ENCODE results near the gene COL2A1.

COL2A1 gene

DNA sequence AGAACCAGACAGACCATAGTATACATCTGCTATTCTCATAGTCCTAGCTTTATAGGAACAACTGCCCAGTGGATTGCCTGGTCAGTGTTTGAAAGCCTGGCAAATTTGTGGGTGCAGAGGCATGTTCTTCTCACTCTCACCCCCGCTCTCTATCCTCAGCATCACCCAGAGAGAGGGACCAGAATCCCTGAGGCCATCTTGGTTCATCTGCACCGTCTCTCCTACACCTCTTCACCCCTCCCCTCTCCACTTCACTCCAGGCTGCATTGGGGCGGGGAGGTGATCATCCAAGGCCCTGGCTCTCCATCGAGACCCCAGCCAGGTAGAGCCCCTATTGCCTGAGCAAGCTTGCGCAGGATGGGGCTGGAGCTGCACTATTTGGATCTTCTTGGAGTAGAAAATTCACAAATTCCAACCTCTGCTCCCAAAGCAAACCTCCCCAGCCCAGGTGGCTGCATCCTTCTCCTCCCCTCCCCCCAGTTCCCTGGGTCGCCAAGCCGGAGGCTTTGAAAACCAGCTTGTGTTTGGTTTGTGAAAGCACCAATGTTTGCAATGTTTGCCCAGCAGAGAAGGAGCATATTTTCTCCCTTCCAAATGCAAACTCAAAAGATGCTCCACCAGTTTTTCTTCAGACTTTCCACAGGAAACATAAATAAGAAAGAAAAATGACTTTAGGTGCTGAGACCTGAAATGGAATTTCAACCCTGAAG, 18.6 kb upstream of the COL2A1 start:
- peaks cover 13% of the 10 kb centered on the region for H3K27me3 ChIP-seq
- H3K9me3 ChIP-seq, result no peaks in the 10 kb centered on the region
- H3K4me1 ChIP-seq, result no peaks in the 10 kb centered on the region
- no peak overlapping the region for H3K4me3 ChIP-seq (ENCODE audit: low read depth, low read length)
- H3K36me3 ChIP-seq, result no peaks in the 10 kb centered on the region
- no peak for DNase-seq
- TF ChIP-seq, protein P1, sequence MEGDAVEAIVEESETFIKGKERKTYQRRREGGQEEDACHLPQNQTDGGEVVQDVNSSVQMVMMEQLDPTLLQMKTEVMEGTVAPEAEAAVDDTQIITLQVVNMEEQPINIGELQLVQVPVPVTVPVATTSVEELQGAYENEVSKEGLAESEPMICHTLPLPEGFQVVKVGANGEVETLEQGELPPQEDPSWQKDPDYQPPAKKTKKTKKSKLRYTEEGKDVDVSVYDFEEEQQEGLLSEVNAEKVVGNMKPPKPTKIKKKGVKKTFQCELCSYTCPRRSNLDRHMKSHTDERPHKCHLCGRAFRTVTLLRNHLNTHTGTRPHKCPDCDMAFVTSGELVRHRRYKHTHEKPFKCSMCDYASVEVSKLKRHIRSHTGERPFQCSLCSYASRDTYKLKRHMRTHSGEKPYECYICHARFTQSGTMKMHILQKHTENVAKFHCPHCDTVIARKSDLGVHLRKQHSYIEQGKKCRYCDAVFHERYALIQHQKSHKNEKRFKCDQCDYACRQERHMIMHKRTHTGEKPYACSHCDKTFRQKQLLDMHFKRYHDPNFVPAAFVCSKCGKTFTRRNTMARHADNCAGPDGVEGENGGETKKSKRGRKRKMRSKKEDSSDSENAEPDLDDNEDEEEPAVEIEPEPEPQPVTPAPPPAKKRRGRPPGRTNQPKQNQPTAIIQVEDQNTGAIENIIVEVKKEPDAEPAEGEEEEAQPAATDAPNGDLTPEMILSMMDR (IDR thresholded peaks at IDR 0.05; ENCODE audit: low read depth, low read length), result no peak

DNA sequence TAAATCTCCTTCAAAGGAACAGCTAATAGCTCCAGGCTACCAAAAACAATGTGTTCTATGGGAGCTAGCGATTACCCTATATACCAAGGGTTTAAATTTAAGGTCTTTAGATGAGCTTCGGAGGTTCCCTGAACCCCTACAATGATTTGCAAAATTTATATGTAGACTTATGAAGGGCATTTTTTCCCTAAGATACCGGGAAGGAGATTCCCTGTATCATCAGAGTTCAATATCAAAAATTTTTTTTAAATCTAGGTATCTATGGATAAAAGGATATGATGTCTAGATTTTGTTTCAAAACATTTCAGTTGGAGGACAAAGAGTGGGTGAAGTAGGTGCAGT, 17.9 kb upstream of the COL2A1 start:
- Histone ChIP-seq H3K9me3 (no peaks in the 10 kb centered on the region), H3K27me3 (peaks cover 13% of the 10 kb centered on the region), H3K4me3 (ENCODE audit: low read depth, low read length) (no peak overlapping the region), H3K36me3 (no peaks in the 10 kb centered on the region), H3K4me1 (no peaks in the 10 kb centered on the region)
- DNase-seq, result no peak
- TF ChIP-seq, protein P1 (IDR thresholded peaks at IDR 0.05; ENCODE audit: low read depth, low read length), result no peak

DNA sequence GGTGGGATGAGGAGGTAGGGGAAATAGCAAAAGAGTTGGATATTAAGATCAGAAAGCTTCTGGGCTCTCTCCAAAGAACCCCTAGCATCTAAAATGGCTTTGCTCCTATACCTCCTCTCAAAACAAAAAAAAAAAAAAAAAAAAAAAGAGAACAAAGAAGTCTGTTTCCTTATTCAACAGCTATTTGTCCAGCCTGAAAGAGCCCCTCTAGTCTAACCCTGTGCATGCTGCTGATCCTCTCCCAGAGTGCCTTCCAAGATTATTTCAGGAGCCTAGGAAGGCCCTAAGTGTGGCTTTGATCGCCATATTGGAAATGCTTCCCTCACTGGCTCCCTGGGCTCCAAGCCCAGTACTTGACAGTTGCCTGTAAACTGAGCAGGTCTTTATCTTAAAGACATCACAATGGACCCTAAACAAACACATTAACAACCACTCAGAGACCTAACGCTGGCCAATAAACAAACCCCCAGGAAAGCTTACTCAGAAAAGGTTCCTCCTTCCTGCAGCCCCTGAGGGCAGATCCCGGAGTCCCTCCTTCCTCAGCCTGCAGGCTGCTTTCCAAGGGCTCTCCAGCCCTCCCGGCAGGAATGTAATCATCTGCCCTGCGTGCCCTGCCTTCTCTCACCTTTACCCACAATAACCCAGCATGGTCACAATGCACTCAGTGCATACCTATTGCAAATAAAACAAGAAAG, 17.4 kb upstream of the COL2A1 start:
- H3K4me3 ChIP-seq (ENCODE audit: low read depth, low read length), result no peak overlapping the region
- DNase-seq, result no peak
- H3K27me3 ChIP-seq, result peaks cover 13% of the 10 kb centered on the region
- TF ChIP-seq, protein P1 (IDR thresholded peaks at IDR 0.05; ENCODE audit: low read depth, low read length), result no peak
- no peaks in the 10 kb centered on the region for H3K9me3 ChIP-seq
- H3K36me3 ChIP-seq, result no peaks in the 10 kb centered on the region
- H3K4me1 ChIP-seq, result no peaks in the 10 kb centered on the region

DNA sequence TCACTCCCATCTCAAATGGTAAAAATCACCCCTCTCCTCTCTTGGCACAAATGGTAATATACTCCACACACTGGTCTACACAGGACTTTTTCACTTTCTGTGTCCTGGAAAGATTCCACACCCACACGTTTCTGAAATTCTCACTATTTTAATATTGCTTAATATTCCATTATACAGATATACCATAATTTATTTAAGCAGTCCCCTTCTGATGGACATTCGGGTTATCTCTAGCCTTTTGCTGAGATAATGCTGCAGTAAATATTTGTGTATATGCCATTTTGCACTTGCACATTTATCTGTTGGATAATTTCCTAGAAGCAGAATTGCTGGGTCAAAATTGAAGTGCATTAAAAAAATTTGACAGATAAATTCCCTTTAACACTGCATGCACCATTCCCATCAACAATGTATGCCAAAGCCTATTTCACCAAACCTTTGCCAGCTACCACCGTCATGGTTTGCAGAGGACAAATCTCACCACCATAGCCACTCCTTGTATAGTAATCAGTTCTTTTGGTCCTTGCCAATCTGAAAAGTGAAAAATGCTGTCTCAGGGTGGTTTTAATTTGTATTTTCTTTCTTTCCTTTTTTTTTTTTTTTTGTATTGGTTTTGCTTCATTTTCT, 15.5 kb upstream of the COL2A1 start:
- DNase-seq, result no peak
- Histone ChIP-seq H3K9me3 (no peaks in the 10 kb centered on the region), H3K4me1 (no peaks in the 10 kb centered on the region), H3K27me3 (peaks cover 17% of the 10 kb centered on the region), H3K4me3 (ENCODE audit: low read depth, low read length) (no peak overlapping the region), H3K36me3 (no peaks in the 10 kb centered on the region)
- TF ChIP-seq, protein P1 (IDR thresholded peaks at IDR 0.05; ENCODE audit: low read depth, low read length), result no peak

DNA sequence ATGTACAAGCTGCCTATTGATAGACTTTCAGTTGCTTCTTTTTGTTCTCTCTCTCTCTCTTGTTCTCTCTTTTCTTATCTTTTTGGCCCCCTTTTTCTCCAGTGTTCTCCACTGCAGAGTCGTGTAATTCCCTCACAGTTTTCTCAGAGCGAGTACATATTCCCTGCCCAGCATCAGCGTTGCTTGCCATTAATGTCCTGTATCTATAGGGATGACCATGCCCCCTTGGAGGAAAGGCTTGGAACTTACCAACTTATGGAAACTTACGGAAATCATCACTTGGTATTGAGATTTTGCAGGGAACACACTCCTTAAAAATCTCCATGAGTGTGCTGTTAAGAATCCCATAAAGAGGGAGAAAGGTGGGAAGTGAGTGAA, 14.3 kb upstream of the COL2A1 start:
- H3K4me3 ChIP-seq (ENCODE audit: low read depth, low read length), result no peak overlapping the region
- H3K27me3 ChIP-seq, result peaks cover 27% of the 10 kb centered on the region
- TF ChIP-seq, protein P1 (IDR thresholded peaks at IDR 0.05; ENCODE audit: low read depth, low read length), result no peak
- no peak for DNase-seq
- no peaks in the 10 kb centered on the region for H3K4me1 ChIP-seq
- H3K36me3 ChIP-seq, result no peaks in the 10 kb centered on the region
- H3K9me3 ChIP-seq, result no peaks in the 10 kb centered on the region
